ENCODE results near the gene TSPAN5. TPM values are rescaled to one million over a fixed set of nuclear protein-coding genes. Genes with fewer than 3 reads are reported as not detected.

Gene TSPAN5
- total and polyA plus RNA-seq, 9 of the 15 experiments (the other 6 are each of a cell fraction or from before 2014, with no cell fraction given), result 0.58 to 6.6 (median 0.73) TPM

- Histone ChIP-seq H3K9me3 (replicated peaks; ENCODE audit: control insufficient read depth, insufficient read depth, low read depth, low read length) (no peaks in the 10 kb centered on the region), H3K79me2 (ENCODE audit: control insufficient read depth, insufficient read depth, low read length) (no peaks in the 10 kb centered on the region), H3K27me3 (ENCODE audit: control insufficient read depth in 2 of 2, insufficient read depth in 2 of 2, low read length in 2 of 2) (no peaks in the 10 kb centered on the region), H3K27ac (ENCODE audit: extremely low read depth, low read depth, low read length) (no peak overlapping the region), H3K4me2 (ENCODE audit: insufficient read depth, low read length) (no peak overlapping the region), H3K36me3 (ENCODE audit: control insufficient read depth, insufficient read depth, low read length) (no peaks in the 10 kb centered on the region), H3K9ac (ENCODE audit: insufficient read depth in 1 of 2, low read depth in 2 of 2, low read length in 2 of 2) (no peak overlapping the region), H3K4me1 (replicated peaks in 1 of 2; ENCODE audit: control insufficient read depth in 2 of 2, insufficient read depth in 2 of 2, low read length in 2 of 2) (peaks cover 7 to 33% of the 10 kb centered on the region in 2 experiments), H3K4me3 (no peak overlapping the region), H2AFZ (ENCODE audit: low read depth, low read length) (no peak overlapping the region), H3K9me1 (ENCODE audit: control insufficient read depth, insufficient read depth, low read length) (no peaks in the 10 kb centered on the region), H4K20me1 (replicated peaks; ENCODE audit: control insufficient read depth, insufficient read depth, low read length) (no peaks in the 10 kb centered on the region)
- BruUV-seq (replicated peaks), result no TSS peak
- ChIA-PET POLR2A (interaction anchor here (0.6 to 1.0 kb wide), 3 partner anchors 8 to 545 kb away, joined by 3 read pairs; no protein-coding TSS in a partner anchor), CTCF (ENCODE audit: low intra/inter-chr PET ratio) (no interaction called here)
- intact Hi-C loops (cut with micrococcal nuclease), result no loop called here
- no peak for TF ChIP-seq ATF1 (CRISPR knock-in tag; IDR thresholded peaks at IDR 0.05)
- no peak for TF ChIP-seq ATF1 (tag; IDR thresholded peaks at IDR 0.05)
- TF ChIP-seq ZNF511 (CRISPR knock-in tag; IDR thresholded peaks at IDR 0.05), result no peak
- TF ChIP-seq KAT2B (IDR thresholded peaks at IDR 0.05; ENCODE audit: low read depth, low read length), result no peak
- DNase-seq (ENCODE audit: extremely low read depth in 1 of 4, low spot score in 3 of 4), result no peak
- ATAC-seq, result no peak
- FAIRE-seq, result no peak
- in situ Hi-C loops (cut with MboI), result no loop called here
- WGBS (ENCODE audit: insufficient coverage, low coverage, missing lambda C conversion rate), result 49% methylated on average over 5 of the region's 5 CpGs
Observed at GRCh38 chr4:98518559-98519267, 139.7 kb downstream of the TSPAN5 start.

Data from K562 (cell line).